ENCODE results near the gene ECE1.
"Not testable (repeated sequence)": the region's sequence is repeated elsewhere in the genome, so short reads cannot be mapped to it uniquely, and the experiment has no call there.

Gene ECE1

DNA sequence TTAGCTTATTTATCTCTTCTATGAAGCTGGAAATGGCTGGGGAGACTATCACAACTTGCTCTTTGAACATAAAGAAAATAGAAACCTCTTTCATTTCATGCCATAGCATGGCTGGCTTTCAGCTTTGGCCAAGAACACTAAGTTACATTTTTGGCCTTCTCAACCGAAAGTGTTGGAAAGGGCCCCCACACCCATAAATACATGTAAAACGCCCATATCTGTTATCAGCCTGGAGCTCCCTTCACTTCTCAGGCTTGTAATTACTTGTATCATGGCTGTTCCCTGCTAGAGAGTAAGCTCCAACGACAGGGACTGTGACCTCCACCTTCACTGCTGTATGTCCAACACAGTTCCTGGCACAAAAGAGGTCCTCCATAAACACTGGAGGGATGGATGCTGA lies 100.8 kb downstream of the ECE1 start:
- in situ Hi-C loops (cut with MboI; ENCODE audit: low sequenced_read_pairs), result loop anchor here (25.0 kb wide), 1 partner anchor 502 kb away; no protein-coding TSS in a partner anchor

DNA sequence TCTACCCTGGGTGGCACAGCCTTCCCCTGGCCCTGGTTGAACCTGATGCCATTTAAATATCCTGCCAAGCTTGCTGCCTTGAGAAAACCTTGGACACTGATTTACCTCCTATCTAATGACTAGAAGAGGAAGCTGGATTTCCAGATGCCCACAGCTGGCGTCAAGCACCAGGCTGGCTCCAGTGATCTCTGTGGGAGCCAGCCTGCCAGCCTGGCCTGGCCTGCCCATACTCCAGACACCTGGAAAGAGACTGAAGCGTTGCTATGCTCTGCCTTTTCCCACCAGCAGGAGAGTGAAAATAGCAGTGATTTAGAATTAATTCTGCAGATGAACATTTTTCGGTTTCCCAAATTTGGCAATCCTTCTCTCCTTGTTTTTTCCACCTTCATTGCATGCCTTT lies 102.0 kb downstream of the ECE1 start:
- in situ Hi-C loops (cut with MboI; ENCODE audit: low sequenced_read_pairs), result loop anchor here (25.0 kb wide), 1 partner anchor 501 kb away; no protein-coding TSS in a partner anchor

DNA sequence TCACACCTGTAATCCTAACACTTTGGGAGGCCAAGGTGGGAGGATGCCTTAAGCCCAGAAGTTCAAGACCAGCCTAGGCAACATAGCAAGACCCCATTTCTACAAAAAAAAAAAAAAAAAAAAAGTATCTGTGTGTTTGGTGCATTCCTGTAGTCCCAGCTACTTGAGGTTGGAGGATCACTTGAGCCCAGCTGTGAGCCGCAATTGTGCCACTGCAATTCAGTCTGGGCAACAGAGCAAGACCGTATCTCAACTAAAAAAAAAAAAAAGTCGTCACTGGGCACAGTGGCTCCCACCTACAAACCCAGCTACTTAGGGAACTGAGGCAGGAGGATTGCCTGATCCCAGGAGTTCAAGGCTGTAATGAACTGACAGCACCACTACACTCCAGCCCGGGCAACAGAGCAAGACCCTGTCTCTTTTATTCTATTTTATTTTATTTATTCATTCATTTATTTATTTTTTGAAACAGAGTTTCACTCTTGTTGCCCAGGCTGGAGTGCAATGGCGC lies 105.0 kb downstream of the ECE1 start:
- in situ Hi-C loops (cut with MboI; ENCODE audit: low sequenced_read_pairs), result loop anchor here (25.0 kb wide), 1 partner anchor 498 kb away; no protein-coding TSS in a partner anchor

GRCh38 chr1:21184276-21184675 lies 106.0 kb downstream of the ECE1 start:
- in situ Hi-C loops (cut with MboI; ENCODE audit: low sequenced_read_pairs), result loop anchor here (25.0 kb wide), 1 partner anchor 497 kb away; no protein-coding TSS in a partner anchor

- in situ Hi-C loops (cut with MboI; ENCODE audit: low sequenced_read_pairs), result loop anchor here (25.0 kb wide), 1 partner anchor 495 kb away; no protein-coding TSS in a partner anchor
Measured at GRCh38 chr1:21182181-21182731, 108.0 kb downstream of the ECE1 start.

GRCh38 chr1:21178271-21178670 lies 112.0 kb downstream of the ECE1 start:
- in situ Hi-C loops (cut with MboI; ENCODE audit: low sequenced_read_pairs), result loop anchor here (25.0 kb wide), 1 partner anchor 491 kb away; no protein-coding TSS in a partner anchor

GRCh38 chr1:21176586-21177555 lies 113.4 kb downstream of the ECE1 start, which contains the start of gene EIF4G3:
Gene EIF4G3, minus strand, starts transcription at chr1:21176897. Its CDS starts 174,155 bp downstream, at chr1:21002742.
- in situ Hi-C loops (cut with MboI; ENCODE audit: low sequenced_read_pairs), result loop anchor here (25.0 kb wide), 1 partner anchor 490 kb away; no protein-coding TSS in a partner anchor

DNA sequence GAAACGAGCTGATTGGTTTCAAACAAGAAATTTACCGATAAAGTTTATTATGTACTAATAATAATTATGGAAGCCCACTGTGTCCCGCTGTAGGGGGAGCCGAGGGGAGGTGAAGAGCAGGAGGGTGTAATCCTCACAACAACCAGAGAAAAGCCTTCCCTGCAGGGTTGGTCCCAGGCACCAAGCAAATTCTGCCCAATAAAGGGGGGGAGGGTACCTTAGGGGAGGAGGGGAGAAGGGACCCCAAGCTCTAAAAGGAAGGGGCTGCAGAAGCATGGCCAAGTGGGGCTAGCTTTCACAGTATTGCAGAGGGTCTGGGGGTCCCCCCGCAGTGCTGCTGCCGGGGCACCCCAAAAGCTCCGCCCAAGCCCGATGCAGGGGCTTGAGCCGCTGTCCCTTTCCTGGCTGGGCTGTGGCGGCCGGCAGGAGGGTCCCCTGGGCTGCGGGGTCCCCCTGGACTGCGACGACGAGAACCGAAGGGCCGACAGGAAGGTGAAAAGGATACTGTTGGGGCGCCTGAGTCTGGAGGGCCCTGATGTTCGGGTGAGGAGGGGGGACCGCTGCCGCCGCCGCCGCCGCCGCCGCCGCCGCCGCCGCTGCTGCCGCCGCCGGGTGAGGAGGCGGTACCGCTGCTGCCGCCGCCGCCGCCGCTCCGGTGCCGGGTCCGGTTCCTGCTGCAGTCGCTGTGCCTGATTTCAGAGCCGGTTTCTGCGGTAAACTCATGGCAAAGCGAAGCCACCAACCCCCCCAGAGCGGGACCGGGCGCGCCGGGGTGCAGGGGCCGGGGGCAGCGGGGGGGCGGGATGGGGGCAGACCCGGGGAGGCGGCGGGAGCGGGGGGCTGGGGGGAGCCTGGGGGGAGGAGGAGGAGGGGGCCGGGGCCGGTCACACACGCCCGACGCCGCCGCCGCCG lies 114.3 kb downstream of the ECE1 start:
- in situ Hi-C loops (cut with MboI; ENCODE audit: low sequenced_read_pairs), result loop anchor here (25.0 kb wide), 1 partner anchor 489 kb away; no protein-coding TSS in a partner anchor

- in situ Hi-C loops (cut with MboI; ENCODE audit: low sequenced_read_pairs), result loop anchor here (25.0 kb wide), 1 partner anchor 488 kb away; no protein-coding TSS in a partner anchor
Measured at GRCh38 chr1:21175324-21175669, 115.0 kb downstream of the ECE1 start.

GRCh38 chr1:21174654-21175323 lies 115.5 kb downstream of the ECE1 start:
- in situ Hi-C loops (cut with MboI; ENCODE audit: low sequenced_read_pairs), result loop anchor here (25.0 kb wide), 1 partner anchor 487 kb away; no protein-coding TSS in a partner anchor

GRCh38 chr1:21174230-21174629 lies 116.0 kb downstream of the ECE1 start:
- in situ Hi-C loops (cut with MboI; ENCODE audit: low sequenced_read_pairs), result no loop called here

DNA sequence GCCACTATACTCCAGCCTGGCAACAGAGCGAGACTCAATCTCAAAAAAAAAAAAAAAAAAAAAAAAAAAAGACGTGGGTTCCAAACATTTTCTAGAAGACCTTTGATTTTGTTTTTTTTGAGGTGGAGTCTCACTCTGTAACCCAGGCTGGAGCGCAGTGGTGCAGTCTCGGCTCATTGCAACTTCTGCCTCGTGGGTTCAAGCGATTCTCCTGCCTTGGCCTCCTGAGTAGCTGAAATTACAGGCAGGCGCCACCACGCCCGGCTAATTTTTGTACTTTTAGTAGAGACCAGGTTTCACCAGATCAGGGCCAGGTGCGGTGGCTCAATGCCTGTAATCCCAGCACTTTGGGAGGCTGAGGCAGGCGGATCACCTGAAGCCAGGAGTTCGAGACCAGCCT lies 117.2 kb downstream of the ECE1 start:
- in situ Hi-C loops (cut with MboI; ENCODE audit: low sequenced_read_pairs), result not testable (repeated sequence)

- in situ Hi-C loops (cut with MboI; ENCODE audit: low sequenced_read_pairs), result not testable (repeated sequence)
Measured at GRCh38 chr1:21170837-21171236, 119.4 kb downstream of the ECE1 start.

- in situ Hi-C loops (cut with MboI; ENCODE audit: low sequenced_read_pairs), result no loop called here
Measured at GRCh38 chr1:21168444-21168843, 121.8 kb downstream of the ECE1 start.
